ENCODE measurements around the gene TADA2A.

The TADA2A gene

GRCh38 chr17:37463039-37463438 lies 56.4 kb downstream of the TADA2A start:
- DNase-seq (ENCODE audit: low read depth): no peak

- peak; percentile 89 for DNase-seq (ENCODE audit: low read depth)
These were observed 58.5 kb downstream of the TADA2A start for GRCh38 chr17:37465069-37465616.

- DNase-seq (ENCODE audit: low read depth): no peak
These were observed 59.8 kb downstream of the TADA2A start for GRCh38 chr17:37466471-37466870.

- no peak for DNase-seq (ENCODE audit: low read depth)
These were observed 63.5 kb downstream of the TADA2A start for GRCh38 chr17:37470181-37470580.

- DNase-seq (ENCODE audit: low read depth): no peak
These were observed 69.2 kb downstream of the TADA2A start for GRCh38 chr17:37475731-37476420.

GRCh38 chr17:37476431-37477120 lies 69.9 kb downstream of the TADA2A start:
- peak; percentile 34 for DNase-seq (ENCODE audit: low read depth)

GRCh38 chr17:37478187-37478586 lies 71.5 kb downstream of the TADA2A start:
- DNase-seq (ENCODE audit: low read depth): peak; percentile 65

GRCh38 chr17:37479025-37479424 lies 72.3 kb downstream of the TADA2A start:
- DNase-seq (ENCODE audit: low read depth): no peak

- no peak for DNase-seq (ENCODE audit: low read depth)
These were observed 73.7 kb downstream of the TADA2A start for GRCh38 chr17:37480427-37480826.

- DNase-seq (ENCODE audit: low read depth): no peak
These were observed 74.4 kb downstream of the TADA2A start for GRCh38 chr17:37481001-37481665.

- DNase-seq (ENCODE audit: low read depth): peak; percentile 84
These were observed 76.8 kb downstream of the TADA2A start for GRCh38 chr17:37483311-37484039.

- no peak for DNase-seq (ENCODE audit: low read depth)
These were observed 79.4 kb downstream of the TADA2A start for GRCh38 chr17:37485938-37486570.

- peak; percentile 98 for DNase-seq (ENCODE audit: low read depth)
These were observed 81.4 kb downstream of the TADA2A start for GRCh38 chr17:37488009-37488604.

- DNase-seq (ENCODE audit: low read depth): peak; percentile 95
These were observed 82.0 kb downstream of the TADA2A start for GRCh38 chr17:37488607-37489196.

GRCh38 chr17:37489197-37490001 lies 82.7 kb downstream of the TADA2A start, which contains the start of gene DUSP14:
Gene DUSP14, plus strand, starts transcription at chr17:37489891. Its CDS starts 22,382 bp downstream, at chr17:37512273.
- peak; percentile 78 for DNase-seq (ENCODE audit: low read depth)

- peak; percentile 69 for DNase-seq (ENCODE audit: low read depth)
These were observed 83.4 kb downstream of the TADA2A start for GRCh38 chr17:37490022-37490587.

GRCh38 chr17:37490638-37491614 lies 84.2 kb downstream of the TADA2A start:
- DNase-seq (ENCODE audit: low read depth): peak; percentile 86

GRCh38 chr17:37492167-37492566 lies 85.5 kb downstream of the TADA2A start:
- no peak for DNase-seq (ENCODE audit: low read depth)

Data from iris pigment epithelial cell (primary cell).